Stomach smooth muscle (tissue), 2 donors: ENCODE results near the gene GRAMD2A.

ENCODE experiments used
- H3K27ac ChIP-seq: one replicate; pipeline ENCODE4 v1.7.0; 2013; ENCODE audit warnings: mild to moderate bottlenecking, low read length, inconsistent platforms
- H3K27me3 ChIP-seq, 2 donors: one replicate each; pipeline ENCODE4 v1.7.0; 2013; ENCODE audit warnings: low read length in 2 of 2; ENCODE audit not compliant: insufficient read depth in 2 of 2, control insufficient read depth in 1 of 2
- H3K36me3 ChIP-seq, 2 donors: one replicate each; pipeline ENCODE4 v1.7.0; 2013; ENCODE audit warnings: low read length in 2 of 2; ENCODE audit not compliant: control insufficient read depth in 2 of 2, insufficient read depth in 2 of 2
- H3K4me1 ChIP-seq: one replicate; pipeline ENCODE4 v1.7.0; 2013; ENCODE audit warnings: low read length; ENCODE audit not compliant: control insufficient read depth, insufficient read depth
- H3K4me3 ChIP-seq, 2 donors: one replicate each; pipeline ENCODE4 v1.7.0; 2013; ENCODE audit warnings: low read length in 2 of 2
- H3K9ac ChIP-seq, 2 donors: one replicate each; pipeline ENCODE4 v1.7.0; 2013; ENCODE audit warnings: low read length in 2 of 2, mild to moderate bottlenecking in 1 of 2
- H3K9me3 ChIP-seq, 2 donors: one replicate each; pipeline ENCODE4 v1.7.0; 2013; ENCODE audit warnings: low read length in 2 of 2; ENCODE audit not compliant: control insufficient read depth in 2 of 2
- donor health status: healthy.
- donor health status: Pancreatic carcinoma.

Gene GRAMD2A

GRCh38 chr15:72216079-72216478 lies 18.5 kb upstream of the GRAMD2A start:
- Histone ChIP-seq H3K9ac (no peak overlapping the region), H3K4me3 (no peak overlapping the region), H3K4me1 (no peaks in the 10 kb centered on the region), H3K36me3 (peaks cover 49 to 55% of the 10 kb centered on the region in 2 donors), H3K9me3 (no peaks in the 10 kb centered on the region), H3K27me3 (no peaks in the 10 kb centered on the region), H3K27ac (no peak overlapping the region)

- peaks cover 77 to 79% of the 10 kb centered on the region in 2 donors for H3K36me3 ChIP-seq
- H3K27me3 ChIP-seq, result no peaks in the 10 kb centered on the region
- no peak overlapping the region for H3K27ac ChIP-seq
- H3K4me1 ChIP-seq, result peaks cover 18% of the 10 kb centered on the region
- H3K4me3 ChIP-seq, result no peak overlapping the region
- H3K9ac ChIP-seq, result no peak overlapping the region
- no peaks in the 10 kb centered on the region for H3K9me3 ChIP-seq
These were observed 10.0 kb upstream of the GRAMD2A start for GRCh38 chr15:72207558-72208085.

- Histone ChIP-seq H3K9me3 (no peaks in the 10 kb centered on the region), H3K4me1 (peaks cover 21% of the 10 kb centered on the region), H3K9ac (no peak overlapping the region), H3K27me3 (no peaks in the 10 kb centered on the region), H3K36me3 (peaks cover 78 to 80% of the 10 kb centered on the region in 2 donors), H3K27ac (no peak overlapping the region), H3K4me3 (no peak overlapping the region)
These were observed 9.1 kb upstream of the GRAMD2A start for GRCh38 chr15:72206677-72207000.

GRCh38 chr15:72205896-72206676 lies 8.5 kb upstream of the GRAMD2A start:
- H3K9me3 ChIP-seq, result no peaks in the 10 kb centered on the region
- peaks cover 78 to 81% of the 10 kb centered on the region in 2 donors for H3K36me3 ChIP-seq
- H3K4me1 ChIP-seq, result peaks cover 26% of the 10 kb centered on the region
- no peak overlapping the region for H3K4me3 ChIP-seq
- H3K27ac ChIP-seq, result no peak overlapping the region
- no peaks in the 10 kb centered on the region for H3K27me3 ChIP-seq
- H3K9ac ChIP-seq, result no peak overlapping the region

- Histone ChIP-seq H3K36me3 (peaks cover 81 to 84% of the 10 kb centered on the region in 2 donors), H3K9me3 (no peaks in the 10 kb centered on the region), H3K27me3 (no peaks in the 10 kb centered on the region), H3K4me1 (peaks cover 28% of the 10 kb centered on the region), H3K9ac (no peak overlapping the region), H3K4me3 (no peak overlapping the region), H3K27ac (no peak overlapping the region)
These were observed 7.7 kb upstream of the GRAMD2A start for GRCh38 chr15:72205273-72205672.

- peaks cover 80% of the 10 kb centered on the region in 2 donors for H3K36me3 ChIP-seq
- H3K9me3 ChIP-seq, result no peaks in the 10 kb centered on the region
- H3K27ac ChIP-seq, result peak overlapping the region; percentile 85
- no peak overlapping the region for H3K4me3 ChIP-seq
- H3K27me3 ChIP-seq, result no peaks in the 10 kb centered on the region
- peaks cover 32% of the 10 kb centered on the region for H3K4me1 ChIP-seq
- H3K9ac ChIP-seq, result no peak overlapping the region
These were observed 5.9 kb upstream of the GRAMD2A start for GRCh38 chr15:72203507-72203837.

GRCh38 chr15:72202801-72203506 lies 5.4 kb upstream of the GRAMD2A start:
- Histone ChIP-seq H3K9me3 (no peaks in the 10 kb centered on the region), H3K27ac (peak overlapping the region; percentile 85), H3K36me3 (peaks cover 74 to 75% of the 10 kb centered on the region in 2 donors), H3K4me1 (peaks cover 32% of the 10 kb centered on the region), H3K4me3 (no peak overlapping the region), H3K27me3 (no peaks in the 10 kb centered on the region), H3K9ac (peak overlapping the region; percentile 35 to 58)

GRCh38 chr15:72202302-72202701 lies 4.7 kb upstream of the GRAMD2A start:
- no peak overlapping the region for H3K4me3 ChIP-seq
- peaks cover under 1 to 1% of the 10 kb centered on the region in 2 donors for H3K27me3 ChIP-seq
- H3K36me3 ChIP-seq, result peaks cover 68% of the 10 kb centered on the region in 2 donors
- no peak overlapping the region for H3K9ac ChIP-seq
- peak overlapping the region; percentile 85 for H3K27ac ChIP-seq
- no peaks in the 10 kb centered on the region for H3K9me3 ChIP-seq
- H3K4me1 ChIP-seq, result peaks cover 34% of the 10 kb centered on the region

GRCh38 chr15:72201391-72201921 lies 3.9 kb upstream of the GRAMD2A start:
- Histone ChIP-seq H3K9me3 (no peaks in the 10 kb centered on the region), H3K36me3 (peaks cover 59 to 60% of the 10 kb centered on the region in 2 donors), H3K4me3 (no peak overlapping the region), H3K9ac (no peak overlapping the region), H3K4me1 (peaks cover 41% of the 10 kb centered on the region), H3K27me3 (peaks cover 7 to 10% of the 10 kb centered on the region in 2 donors), H3K27ac (peak overlapping the region; percentile 6)

- peaks cover 41% of the 10 kb centered on the region for H3K4me1 ChIP-seq
- H3K4me3 ChIP-seq, result no peak overlapping the region
- no peak overlapping the region for H3K9ac ChIP-seq
- H3K27ac ChIP-seq, result peak overlapping the region; percentile 6
- peaks cover 8 to 11% of the 10 kb centered on the region in 2 donors for H3K27me3 ChIP-seq
- no peaks in the 10 kb centered on the region for H3K9me3 ChIP-seq
- peaks cover 51% of the 10 kb centered on the region in 2 donors for H3K36me3 ChIP-seq
These were observed 3.0 kb upstream of the GRAMD2A start for GRCh38 chr15:72200395-72201237.
